ENCODE results near the gene RAX2.

DNA sequence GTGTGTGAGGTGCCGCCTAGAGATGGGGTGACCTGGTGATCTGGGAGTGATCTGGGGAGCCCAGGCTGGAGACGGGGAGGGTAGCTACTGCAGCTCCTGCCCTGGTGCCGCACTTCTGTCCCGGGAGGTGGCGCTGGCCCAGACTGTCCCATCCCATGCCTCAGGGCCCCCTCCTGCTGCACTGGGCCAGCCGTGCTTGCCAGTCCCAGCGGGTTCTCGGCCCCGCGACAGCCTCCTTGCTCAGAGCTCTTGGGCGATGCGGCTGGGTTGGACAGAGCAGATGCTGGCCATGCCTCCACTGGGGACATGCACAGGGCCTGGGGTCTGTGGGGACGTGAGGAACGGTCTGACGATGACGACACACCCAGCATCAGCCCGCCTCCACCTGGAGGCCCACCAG, 2.5 kb downstream of the RAX2 start:
- TF ChIP-seq, protein P1, sequence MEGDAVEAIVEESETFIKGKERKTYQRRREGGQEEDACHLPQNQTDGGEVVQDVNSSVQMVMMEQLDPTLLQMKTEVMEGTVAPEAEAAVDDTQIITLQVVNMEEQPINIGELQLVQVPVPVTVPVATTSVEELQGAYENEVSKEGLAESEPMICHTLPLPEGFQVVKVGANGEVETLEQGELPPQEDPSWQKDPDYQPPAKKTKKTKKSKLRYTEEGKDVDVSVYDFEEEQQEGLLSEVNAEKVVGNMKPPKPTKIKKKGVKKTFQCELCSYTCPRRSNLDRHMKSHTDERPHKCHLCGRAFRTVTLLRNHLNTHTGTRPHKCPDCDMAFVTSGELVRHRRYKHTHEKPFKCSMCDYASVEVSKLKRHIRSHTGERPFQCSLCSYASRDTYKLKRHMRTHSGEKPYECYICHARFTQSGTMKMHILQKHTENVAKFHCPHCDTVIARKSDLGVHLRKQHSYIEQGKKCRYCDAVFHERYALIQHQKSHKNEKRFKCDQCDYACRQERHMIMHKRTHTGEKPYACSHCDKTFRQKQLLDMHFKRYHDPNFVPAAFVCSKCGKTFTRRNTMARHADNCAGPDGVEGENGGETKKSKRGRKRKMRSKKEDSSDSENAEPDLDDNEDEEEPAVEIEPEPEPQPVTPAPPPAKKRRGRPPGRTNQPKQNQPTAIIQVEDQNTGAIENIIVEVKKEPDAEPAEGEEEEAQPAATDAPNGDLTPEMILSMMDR (IDR thresholded peaks at IDR 0.05; ENCODE audit: poor library complexity): no peak
- no peak for TF ChIP-seq EZH2 (IDR thresholded peaks at IDR 0.05; ENCODE audit: borderline replicate concordance)

All from hepatocyte (in vitro differentiated cells).